ENCODE results near the gene PI4KB.

DNA sequence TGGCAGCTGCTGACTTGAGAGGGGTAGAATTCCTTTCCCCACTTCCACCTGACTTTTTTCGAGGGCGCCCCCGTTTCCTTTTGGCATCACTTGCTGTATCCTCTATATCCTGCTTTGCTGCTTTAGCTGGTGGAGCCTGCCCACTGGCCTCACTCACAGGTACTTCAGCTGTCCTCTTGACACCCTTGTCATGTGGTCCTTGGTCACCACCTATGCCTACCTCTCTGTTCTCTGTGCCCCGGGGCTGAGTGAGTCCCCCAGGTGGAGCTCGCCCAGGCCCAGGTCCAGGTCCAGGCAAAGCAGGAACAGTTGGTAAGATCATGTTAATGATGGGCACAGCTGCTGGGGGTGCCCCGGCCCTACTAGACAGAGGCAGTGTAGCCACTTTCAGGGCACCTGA lies 15.4 kb upstream of the PI4KB start:
- TF ChIP-seq, protein P1, sequence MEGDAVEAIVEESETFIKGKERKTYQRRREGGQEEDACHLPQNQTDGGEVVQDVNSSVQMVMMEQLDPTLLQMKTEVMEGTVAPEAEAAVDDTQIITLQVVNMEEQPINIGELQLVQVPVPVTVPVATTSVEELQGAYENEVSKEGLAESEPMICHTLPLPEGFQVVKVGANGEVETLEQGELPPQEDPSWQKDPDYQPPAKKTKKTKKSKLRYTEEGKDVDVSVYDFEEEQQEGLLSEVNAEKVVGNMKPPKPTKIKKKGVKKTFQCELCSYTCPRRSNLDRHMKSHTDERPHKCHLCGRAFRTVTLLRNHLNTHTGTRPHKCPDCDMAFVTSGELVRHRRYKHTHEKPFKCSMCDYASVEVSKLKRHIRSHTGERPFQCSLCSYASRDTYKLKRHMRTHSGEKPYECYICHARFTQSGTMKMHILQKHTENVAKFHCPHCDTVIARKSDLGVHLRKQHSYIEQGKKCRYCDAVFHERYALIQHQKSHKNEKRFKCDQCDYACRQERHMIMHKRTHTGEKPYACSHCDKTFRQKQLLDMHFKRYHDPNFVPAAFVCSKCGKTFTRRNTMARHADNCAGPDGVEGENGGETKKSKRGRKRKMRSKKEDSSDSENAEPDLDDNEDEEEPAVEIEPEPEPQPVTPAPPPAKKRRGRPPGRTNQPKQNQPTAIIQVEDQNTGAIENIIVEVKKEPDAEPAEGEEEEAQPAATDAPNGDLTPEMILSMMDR (IDR thresholded peaks at IDR 0.05) = no peak
- TF ChIP-seq POLR2A (IDR thresholded peaks at IDR 0.05) = no peak
